Prostate gland (tissue), 2 donors: ENCODE results near the gene ZNF630.

Experiments
- CTCF ChIP-seq, 4 experiments: fragments of 200-600 bp in 2 of 4; fragments of 450-650 bp in 2 of 4; sonication (generic) in 2 of 4; IDR thresholded peaks; 1 replicate in 3 of 4; 2 replicates in 1 of 4; pipeline ENCODE4 v1.5.1; 2016 to 2019; ENCODE audit warnings: antibody characterized with exemption in 4 of 4, mild to moderate bottlenecking in 2 of 4, moderate library complexity in 2 of 4
- POLR2A ChIP-seq: fragments of 450-650 bp; IDR thresholded peaks from one replicate; pipeline ENCODE4 v1.6.1; 2016; ENCODE audit warnings: antibody characterized with exemption, mild to moderate bottlenecking
- POLR2AphosphoS5 ChIP-seq: sonication (generic); formaldehyde crosslinking; IDR thresholded peaks from one replicate; pipeline ENCODE4 v1.6.1; 2017; ENCODE audit warnings: antibody characterized with exemption

DNA sequence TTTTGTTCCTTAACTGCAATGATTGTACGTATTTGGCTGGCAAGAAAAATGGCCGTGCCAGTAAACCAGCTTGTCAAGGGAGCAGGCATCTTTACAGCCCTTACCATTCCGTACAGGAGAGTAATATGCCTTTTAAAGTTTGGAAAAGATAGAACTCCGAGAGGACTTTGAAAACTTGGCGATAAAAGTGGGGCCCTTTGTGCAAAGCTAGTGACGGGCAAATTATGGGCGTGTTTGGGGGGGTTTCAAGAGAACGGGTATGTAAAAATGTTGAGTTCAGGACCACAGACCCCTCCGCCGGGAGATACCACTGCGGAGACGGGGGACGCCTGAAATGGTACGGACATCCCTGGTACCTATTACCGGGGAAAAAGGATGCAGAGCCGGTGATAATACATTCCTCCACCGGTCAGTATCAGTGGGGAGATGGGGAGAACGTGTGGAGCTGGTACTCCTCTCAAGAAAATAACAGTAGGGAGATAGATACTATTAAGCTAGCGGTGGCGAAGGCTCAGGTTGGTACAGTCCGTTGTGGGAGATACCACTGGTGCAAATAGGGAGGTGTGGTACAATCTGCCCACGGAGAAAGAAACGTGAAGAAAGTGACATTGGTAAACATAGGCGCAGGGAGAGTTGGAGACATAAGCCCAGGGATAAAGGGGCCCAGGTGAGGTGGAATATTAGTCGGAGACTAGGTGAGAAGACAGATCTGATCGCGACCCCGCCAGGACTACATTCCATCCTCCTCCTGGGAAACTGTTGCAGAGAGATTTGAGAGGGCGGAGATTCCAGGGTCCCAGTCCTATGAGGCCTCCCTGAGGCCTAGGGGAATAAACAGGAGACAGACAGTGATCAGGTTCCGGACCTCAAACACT, 50.2 kb downstream of the ZNF630 start:
- TF ChIP-seq CTCF (IDR thresholded peaks at IDR 0.05) (no peak), POLR2A (no peak), POLR2AphosphoS5 (peak; percentile 18)
